ENCODE data around the gene USP5.

DNA sequence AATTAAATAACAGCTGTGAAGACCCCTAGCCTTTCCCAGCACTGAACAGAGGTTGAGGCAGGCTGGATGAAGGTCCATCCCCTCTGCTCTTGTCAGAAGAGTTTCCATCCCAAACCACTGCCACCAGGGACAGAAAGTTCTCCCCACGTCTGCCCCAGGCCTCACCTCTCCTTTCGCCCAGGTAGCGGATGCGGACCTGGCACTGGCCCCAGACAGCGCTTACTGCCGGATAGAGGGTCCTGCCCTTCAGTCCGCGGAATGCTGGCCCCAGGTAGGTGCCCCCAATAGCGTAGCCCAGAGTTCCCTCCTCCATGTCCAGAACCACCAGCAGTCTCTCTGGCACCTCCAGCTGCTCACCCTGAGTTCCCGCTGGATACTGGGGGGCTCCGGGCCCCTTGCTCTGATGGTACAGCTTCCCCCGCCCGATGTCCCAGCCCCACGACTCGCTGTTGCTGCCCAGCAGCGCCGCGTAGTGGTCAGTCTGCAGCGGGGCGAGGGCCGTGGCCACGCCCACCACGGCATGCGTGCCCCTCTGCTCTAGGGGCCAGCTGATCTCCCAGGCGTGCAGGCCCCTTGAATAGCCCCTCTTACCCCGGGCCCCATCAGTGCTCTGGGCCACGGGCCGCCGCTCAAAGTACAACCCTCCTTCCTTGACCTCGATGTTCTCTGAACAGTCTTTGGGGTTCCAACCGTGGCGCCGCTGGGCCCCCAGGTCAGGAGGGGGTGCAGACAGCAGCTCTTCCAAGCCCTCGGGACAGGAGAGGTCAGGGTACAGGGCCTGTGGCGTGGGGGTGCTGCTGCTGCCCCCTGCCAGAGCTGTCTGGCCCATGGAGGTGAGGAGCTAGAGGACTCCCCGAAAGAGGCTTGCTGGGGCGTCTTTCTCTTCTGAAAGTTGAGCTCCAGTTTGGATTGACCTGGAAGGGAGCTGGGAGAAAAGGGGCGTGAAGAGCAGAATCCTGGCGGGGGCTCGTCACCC lies 20.4 kb downstream of the USP5 start:
- TF ChIP-seq, protein P1, sequence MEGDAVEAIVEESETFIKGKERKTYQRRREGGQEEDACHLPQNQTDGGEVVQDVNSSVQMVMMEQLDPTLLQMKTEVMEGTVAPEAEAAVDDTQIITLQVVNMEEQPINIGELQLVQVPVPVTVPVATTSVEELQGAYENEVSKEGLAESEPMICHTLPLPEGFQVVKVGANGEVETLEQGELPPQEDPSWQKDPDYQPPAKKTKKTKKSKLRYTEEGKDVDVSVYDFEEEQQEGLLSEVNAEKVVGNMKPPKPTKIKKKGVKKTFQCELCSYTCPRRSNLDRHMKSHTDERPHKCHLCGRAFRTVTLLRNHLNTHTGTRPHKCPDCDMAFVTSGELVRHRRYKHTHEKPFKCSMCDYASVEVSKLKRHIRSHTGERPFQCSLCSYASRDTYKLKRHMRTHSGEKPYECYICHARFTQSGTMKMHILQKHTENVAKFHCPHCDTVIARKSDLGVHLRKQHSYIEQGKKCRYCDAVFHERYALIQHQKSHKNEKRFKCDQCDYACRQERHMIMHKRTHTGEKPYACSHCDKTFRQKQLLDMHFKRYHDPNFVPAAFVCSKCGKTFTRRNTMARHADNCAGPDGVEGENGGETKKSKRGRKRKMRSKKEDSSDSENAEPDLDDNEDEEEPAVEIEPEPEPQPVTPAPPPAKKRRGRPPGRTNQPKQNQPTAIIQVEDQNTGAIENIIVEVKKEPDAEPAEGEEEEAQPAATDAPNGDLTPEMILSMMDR (IDR thresholded peaks at IDR 0.05), result peak; percentile 91 to 100 (median 97)
- TF ChIP-seq POLR2A (IDR thresholded peaks at IDR 0.05), result no peak

Data from heart left ventricle (tissue), 13 donors.